Ramos (cell line): ENCODE results near the gene KRT7.

Experiments
- in situ Hi-C: fragments of 300-500 bp; cut with MboI; formaldehyde crosslinking; loops from one replicate; pipeline ENCODE4 v1.14.3; 2022; ENCODE audit warnings: low sequenced_read_pairs; ENCODE audit not compliant: unreplicated experiment

KRT7 gene

DNA sequence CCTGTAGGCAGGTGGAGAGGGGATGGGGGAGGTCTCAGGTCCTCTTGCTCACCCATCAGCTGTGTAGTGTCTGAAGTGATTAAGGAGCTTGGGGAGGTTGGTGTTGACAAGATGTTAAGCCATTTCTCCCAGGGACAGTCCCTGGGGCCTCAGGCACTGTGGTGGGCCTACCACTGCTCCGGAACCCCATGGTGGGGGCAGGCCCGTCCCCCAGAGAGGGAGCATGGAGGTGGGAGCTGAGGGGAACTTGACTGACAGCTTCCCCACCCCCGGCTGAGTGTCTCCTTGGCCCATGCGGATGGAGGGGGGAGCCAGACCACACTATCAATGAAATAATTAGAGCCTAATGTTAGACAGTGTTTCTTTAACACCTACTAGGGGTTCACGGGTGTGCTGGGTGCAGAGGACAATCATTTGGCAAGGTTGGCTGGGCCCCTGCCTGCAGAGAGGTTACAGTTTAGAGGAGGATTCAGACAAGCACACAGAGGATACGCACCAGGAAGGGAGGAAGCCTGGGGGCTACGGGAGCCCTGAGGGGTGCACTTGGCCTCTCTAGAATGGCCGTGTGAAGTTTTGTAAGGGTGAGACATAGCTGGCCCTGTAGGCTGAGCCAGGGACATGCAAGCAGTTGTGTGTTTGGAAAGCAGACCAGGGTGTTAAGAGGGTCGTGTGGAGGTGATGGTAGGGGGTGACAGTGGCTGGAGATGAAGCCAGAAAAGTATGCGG lies 22.0 kb upstream of the KRT7 start:
- in situ Hi-C loops, result no loop called here

- in situ Hi-C loops, result no loop called here
Observed at GRCh38 chr12:52211716-52212585, 21.1 kb upstream of the KRT7 start.

GRCh38 chr12:52212701-52213563 lies 20.1 kb upstream of the KRT7 start:
- in situ Hi-C loops, result no loop called here

GRCh38 chr12:52213564-52214420 lies 19.3 kb upstream of the KRT7 start:
- in situ Hi-C loops, result no loop called here

DNA sequence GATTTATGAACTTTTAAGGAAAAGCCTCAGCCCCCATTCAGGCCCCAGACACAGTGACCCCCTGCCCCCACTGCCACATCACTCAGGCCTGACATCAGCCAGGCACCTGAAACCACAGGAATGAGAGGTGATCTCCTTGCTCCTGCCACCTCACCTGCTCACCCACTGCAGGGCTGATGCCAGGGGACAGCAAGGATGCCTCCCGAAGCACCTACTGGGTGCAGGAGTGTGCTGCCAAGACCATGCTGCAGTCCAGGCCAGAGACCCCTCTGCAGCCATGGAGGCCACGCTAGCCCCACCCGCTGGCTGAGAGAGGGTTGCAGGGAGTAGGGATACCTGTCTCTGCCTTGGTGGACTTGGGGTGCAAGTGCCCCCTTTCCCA lies 18.6 kb upstream of the KRT7 start:
- in situ Hi-C loops, result no loop called here

DNA sequence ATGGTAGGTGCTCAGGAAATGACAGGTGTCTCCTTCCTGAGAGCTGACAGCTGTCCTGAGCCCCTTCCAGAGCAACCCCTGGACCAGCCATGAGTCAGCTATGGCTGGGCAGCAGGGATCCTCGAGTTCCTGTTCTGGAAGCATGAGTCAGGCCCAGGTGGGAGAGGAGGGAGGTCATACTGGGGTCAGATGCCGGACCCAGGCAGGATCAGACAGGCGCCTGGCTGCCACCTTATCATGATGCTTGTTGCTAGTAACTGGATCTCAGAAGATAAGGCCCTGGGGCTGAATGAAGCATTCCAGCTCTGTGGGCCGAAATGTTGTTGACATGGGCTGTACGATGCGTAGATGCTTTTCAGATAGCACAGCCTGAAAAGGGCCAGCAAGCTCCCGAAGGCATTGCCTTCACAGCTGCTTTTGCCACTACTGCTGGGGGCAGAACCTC lies 17.4 kb upstream of the KRT7 start:
- in situ Hi-C loops, result no loop called here

GRCh38 chr12:52216100-52216499 lies 16.9 kb upstream of the KRT7 start:
- in situ Hi-C loops, result no loop called here

GRCh38 chr12:52216807-52217206 lies 16.2 kb upstream of the KRT7 start:
- in situ Hi-C loops, result no loop called here

- in situ Hi-C loops, result no loop called here
Observed at GRCh38 chr12:52217223-52217622, 15.8 kb upstream of the KRT7 start.

- in situ Hi-C loops, result no loop called here
Observed at GRCh38 chr12:52218001-52218400, 15.0 kb upstream of the KRT7 start.

- in situ Hi-C loops, result no loop called here
Observed at GRCh38 chr12:52220477-52220876, 12.6 kb upstream of the KRT7 start.

DNA sequence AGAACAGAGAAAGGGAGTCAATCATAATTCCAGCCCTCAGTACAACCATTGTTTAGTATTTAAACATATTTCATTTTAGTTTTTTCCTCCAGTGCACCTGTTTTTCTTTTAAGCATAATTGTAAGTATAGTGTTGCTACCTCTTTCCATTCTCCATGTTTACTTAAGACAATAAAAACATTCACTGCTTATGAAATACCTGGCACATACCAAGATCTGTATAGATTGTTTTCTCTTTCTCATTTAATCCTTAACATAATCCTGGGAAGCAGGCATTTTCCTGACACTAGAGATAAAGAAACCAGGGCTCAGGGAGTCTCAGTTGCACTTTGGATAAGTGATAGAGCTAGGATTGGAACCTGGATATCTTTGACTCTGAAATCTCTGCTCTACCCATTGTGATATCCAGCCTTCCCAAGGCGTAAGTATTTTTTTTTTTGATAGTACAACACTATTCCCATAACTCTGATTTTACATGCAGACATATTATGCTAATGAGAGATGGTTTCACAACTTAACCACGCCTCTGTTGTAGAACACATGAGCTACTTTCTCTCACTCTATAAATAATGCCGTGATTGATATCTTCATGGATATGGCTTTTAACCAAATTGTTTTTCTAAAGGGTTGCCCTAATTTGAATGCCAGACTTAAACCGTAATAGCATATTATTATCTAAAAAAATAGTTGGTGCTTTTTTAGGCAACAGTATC lies 11.8 kb upstream of the KRT7 start:
- in situ Hi-C loops, result no loop called here

GRCh38 chr12:52221912-52222457 lies 11.1 kb upstream of the KRT7 start:
- in situ Hi-C loops, result no loop called here

GRCh38 chr12:52222692-52223091 lies 10.4 kb upstream of the KRT7 start:
- in situ Hi-C loops, result no loop called here

- in situ Hi-C loops, result no loop called here
Observed at GRCh38 chr12:52223406-52224039, 9.5 kb upstream of the KRT7 start.

DNA sequence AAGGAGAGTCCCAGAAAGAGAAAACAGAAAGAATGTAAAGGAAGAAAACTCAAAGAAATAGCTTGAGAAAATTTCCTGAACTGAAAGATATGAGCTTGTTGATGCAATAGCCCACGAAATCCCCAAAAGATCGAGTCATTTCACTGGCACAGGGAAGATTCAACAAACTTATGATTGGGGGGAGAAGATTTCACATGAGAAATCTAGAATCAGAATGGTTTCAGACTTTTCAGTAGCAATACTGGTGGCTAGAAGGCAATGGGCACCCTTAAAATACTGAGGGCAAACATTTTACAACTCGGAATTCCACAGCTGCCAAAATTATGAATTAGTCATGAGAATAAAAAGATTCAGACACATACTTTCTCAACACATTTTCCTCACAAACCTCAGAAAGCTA lies 8.9 kb upstream of the KRT7 start:
- in situ Hi-C loops, result no loop called here

- in situ Hi-C loops, result no loop called here
Observed at GRCh38 chr12:52225752-52226151, 7.3 kb upstream of the KRT7 start.

DNA sequence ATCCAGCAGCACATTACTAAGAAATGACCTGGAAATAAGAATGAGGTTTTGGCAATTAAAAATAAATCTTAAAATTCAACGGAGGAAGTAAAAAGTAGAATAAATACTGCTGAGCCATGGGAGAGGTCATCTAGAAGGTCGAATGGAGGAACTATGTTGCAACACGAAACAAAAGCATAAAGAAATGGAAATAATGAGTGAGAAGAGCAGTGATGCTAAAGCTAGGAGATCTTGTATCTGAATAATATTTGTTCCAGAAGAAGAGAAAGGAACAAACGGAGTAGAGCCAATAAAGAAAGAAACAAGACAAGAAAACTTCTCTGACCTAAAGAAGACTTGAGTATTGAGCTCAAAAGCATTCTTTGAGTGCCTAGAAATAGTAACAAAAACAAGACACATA lies 6.6 kb upstream of the KRT7 start:
- in situ Hi-C loops, result no loop called here
